ENCODE data around the gene CDH15.

CDH15 gene

DNA sequence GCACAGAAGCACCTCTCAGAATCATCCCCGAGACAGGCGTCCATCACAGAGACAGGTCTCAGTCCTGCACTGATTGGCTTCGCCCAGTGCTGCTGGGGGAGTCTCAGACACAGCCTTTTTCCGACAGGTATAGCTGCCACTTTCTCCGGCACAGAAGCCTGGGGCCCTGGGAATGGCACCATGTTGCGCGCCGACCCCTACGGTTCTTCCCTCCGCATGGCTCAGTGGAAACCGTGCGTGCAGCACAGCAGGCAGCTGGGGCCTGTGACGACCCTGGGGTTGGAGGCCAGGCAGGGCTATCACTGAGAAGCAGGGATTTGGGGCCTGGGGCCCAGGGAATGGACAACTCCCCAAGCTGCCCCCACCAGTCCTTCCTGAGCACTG lies 29.7 kb upstream of the CDH15 start:
- DNase-seq: no peak

DNA sequence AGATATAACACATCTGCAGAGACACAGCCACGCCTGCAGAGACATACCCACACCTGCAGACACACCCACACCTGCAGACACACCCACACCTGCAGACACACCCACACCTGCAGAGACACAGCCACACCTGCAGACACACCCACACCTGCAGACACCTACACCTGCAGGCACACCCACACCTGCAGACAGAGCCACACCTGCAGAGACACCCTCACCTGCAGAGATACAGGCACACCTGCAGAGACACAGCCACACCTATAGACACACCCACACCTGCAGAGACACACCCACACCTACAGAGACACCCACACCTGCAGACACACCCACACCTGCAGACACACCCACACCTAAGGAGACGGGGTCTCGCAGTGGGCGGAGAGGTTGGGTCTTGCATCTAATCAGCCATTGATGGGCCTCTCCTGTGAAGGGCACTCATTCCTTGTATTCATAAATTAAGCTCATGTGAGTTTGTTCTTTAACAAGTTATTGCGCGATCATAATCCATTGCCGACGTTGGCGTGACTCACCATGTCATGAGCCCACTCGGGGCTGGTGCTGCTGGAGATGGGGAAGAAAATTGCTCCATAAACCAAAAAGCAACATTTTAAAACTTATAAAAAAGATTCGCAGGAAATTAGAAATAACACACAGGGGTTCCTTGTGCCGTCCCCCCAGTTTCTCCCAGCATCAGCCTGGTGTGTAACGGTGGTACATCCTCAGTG lies 28.9 kb upstream of the CDH15 start:
- DNase-seq: no peak

GRCh38 chr16:89143201-89143741 lies 28.3 kb upstream of the CDH15 start:
- no peak for DNase-seq

GRCh38 chr16:89143911-89144675 lies 27.5 kb upstream of the CDH15 start:
- no peak for DNase-seq

GRCh38 chr16:89144681-89145080 lies 26.9 kb upstream of the CDH15 start:
- no peak for DNase-seq

DNA sequence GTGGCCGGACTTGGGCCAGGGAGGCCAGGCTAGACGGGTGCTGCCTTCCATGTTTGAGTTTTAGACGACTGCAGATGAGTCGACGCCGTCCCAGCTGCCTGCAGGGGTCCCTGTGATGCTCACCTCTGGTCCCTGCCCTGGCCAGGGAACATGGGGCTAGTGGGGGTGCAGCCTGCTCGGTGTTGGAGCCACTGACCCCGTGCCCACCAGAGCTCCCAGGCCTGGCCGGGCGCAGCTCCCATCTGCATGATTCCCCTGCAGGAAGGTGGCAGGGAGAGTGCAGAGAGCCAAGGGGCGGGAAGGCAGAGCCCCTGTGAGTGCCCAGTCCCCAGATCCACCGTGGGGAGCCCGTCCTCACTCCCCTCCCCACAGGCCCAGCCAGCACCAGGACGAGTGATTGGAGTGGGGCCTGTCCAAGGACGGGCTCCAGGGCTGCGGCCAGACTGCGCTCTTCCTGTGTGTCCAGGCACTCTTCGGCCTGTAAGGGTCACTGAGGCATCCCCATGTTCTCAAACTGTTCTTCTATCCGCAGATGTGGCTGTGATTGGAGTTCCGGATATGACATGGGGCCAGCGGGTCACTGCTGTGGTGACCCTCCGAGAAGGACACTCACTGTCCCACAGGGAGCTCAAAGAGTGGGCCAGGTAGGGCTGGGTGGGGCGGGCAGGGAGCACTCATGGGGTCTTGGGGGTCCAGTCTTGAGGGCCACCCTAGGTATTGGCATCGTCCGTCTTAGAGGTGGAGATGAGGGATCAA lies 26.0 kb upstream of the CDH15 start:
- DNase-seq: no peak

GRCh38 chr16:89146211-89147005 lies 25.1 kb upstream of the CDH15 start:
- DNase-seq: no peak

DNA sequence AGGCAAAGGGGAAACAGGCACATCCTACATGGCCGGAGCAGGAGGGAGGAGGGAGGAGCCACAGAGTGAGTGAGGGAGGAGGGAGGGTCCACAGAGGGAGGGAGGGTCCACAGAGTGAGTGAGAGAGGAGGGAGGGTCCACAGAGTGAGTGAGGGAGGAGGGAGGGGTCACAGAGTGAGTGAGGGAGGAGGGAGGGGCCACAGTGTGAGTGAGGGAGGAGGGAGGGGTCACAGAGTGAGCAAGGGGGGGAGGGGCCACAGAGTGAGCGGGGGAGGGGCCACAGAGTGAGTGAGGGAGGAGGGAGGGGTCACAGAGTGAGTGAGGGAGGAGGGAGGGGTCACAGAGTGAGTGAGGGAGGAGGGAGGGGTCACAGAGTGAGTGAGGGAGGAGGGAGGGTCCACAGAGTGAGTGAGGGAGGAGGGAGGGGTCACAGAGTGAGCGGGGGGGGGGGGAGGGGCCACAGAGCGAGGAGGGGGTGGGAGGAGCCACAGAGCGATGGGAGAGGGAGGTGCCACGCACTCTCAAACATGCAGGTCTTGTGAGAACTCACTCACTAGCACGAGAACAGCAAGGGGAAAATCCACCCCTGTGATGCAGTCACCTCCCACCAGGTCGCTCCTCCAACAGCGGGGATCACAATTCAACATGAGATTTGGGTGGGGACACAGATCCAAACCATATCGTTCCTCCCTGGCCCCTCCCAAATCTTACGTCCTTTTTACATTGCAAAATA lies 24.3 kb upstream of the CDH15 start:
- DNase-seq: no peak

- no peak for DNase-seq
These were observed 22.2 kb upstream of the CDH15 start for GRCh38 chr16:89149386-89149785.

DNA sequence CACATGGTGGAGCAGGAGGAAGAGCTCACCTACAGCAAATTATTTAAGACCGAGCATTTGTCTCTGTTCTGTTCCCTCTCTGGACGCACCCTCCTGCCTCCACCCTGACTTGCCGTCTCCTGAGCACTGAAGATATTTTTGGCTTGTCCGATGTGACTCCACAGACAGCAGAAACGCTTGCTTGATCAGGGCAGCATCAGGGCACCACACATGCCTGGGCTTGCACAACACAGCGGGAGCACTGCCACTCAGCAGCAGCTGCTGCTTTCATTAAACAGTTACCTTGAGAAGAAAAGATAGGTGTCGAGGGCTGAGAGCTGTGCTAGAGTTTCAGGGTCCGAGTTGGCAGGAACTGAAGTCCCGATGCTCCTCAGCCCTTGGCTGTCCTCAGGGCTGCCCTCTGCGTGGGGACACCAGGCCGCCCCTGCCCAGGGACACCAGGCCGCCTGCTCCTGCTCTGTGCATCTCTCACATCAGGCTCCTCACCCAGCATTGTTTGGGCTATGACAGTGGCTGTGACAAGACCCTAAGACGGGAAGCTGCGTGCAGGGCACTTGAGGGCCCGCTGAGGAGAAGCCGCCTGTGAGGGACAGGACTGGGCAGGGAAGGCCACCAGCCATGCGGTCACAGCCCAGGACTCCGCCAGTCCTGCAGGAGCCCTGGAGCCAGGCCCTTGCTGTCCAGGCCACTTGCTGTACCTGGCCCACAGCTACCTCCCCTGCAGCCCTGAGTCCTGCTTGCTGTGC lies 21.3 kb upstream of the CDH15 start:
- DNase-seq: no peak

DNA sequence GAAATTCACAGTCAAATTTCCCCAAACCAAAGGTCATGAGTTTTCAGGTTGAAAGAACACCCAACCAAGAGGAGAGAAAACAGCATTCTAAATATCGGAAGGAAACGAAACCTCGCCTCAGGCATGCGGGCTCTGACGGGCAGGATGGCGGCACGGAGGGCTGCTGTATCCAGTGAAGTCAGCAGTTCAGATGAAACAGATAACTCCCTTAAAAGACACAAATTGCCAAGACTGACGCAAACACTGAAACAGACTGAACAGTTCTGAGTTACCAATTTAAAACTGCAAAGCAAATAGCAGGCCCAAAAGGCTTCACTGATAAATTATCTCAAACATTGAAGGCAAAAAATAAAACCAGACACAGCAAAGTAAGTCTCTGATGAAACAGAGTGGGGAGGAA lies 20.6 kb upstream of the CDH15 start:
- no peak for DNase-seq

GRCh38 chr16:89152831-89153700 lies 18.5 kb upstream of the CDH15 start:
- DNase-seq: no peak

DNA sequence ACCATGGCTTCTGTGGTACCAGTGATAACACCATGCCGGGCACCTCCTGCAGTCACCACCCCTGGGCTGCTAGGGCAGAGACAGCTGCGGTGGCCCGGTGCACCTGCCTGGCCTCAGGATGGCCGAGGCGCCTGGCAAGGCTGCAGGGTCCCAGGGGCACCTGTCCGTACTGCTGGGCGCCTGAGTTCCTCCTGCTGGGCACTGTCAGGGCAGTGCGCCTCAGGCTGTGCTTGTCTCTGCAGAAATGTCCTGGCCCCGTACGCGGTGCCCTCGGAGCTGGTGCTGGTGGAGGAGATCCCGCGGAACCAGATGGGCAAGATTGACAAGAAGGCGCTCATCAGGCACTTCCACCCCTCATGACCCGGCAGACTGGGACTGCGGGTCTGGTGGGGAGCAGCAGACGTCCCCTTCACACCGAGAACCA lies 17.7 kb upstream of the CDH15 start:
- DNase-seq: no peak

DNA sequence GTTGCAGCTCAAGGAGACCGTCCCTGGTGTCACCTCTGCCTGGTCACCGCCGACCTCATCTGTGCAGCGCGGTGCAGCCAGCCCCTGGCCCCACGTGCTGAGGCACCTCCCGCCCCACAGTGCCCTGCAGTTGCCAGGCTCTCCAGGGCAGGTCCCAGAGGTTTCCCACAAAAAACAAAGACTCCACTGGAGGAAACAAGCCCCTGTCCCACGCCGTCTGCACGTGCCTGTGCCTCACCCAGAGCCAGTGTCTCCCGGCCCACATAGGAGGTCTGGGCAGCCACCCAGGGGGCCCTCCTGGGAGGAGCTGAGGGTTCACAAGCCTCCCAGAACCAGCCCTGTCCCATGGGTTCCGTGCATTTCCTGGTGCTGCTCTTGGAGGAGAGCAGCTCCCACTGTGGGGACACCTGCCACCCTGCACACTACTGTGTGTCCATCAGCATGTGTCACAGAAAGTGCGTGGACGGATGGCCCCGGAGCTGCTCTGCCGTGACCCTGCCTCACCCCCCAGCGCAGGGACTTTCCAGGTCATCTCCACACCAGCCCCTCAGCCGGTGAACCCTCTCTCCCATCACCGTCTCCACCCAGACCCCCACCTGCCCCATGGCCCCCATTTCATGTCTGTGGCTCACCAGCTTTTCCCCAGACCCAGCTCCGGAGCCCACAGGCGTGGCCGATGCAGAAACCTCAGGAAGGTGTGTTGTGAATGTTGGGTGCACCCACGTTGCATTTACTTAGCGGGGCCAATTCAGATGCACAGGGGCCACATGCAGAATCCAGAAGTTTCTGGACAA lies 17.0 kb upstream of the CDH15 start:
- no peak for DNase-seq

DNA sequence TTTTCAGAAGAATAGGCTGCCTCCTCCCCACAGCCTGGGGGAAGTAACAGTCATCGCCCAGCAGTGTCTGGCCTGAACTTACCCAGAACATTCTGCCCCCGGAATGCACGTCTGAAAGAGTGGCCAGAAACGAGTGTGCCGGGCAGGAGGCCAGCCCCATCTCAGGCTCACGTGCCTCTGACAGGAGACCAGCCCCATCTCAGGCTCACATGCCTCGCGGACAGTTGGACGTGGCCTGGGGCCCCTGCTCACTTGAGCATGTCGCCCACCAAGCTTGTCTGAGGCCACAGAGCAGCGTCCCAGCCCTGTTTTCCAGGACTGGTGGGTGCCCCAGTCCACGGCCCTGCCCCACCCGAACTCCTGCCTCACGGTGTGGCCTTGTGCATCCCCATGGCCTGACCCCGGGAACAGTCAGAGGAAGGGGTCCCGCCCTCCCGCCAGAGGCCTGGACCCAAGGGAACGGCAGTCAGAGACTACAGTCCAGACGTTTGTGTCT lies 16.3 kb upstream of the CDH15 start:
- no peak for DNase-seq

GRCh38 chr16:89155851-89156739 lies 15.5 kb upstream of the CDH15 start:
- no peak for DNase-seq

- no peak for DNase-seq
These were observed 14.6 kb upstream of the CDH15 start for GRCh38 chr16:89156740-89157645.
